ENCODE measurements around the gene PCGF3. TPM values are rescaled to one million over a fixed set of nuclear protein-coding genes. Genes with fewer than 3 reads are reported as not detected.

The PCGF3 gene
- total and polyA plus RNA-seq, 3 experiments from 2014 or later = 4.8 to 26.1 (median 24.7) TPM

DNA sequence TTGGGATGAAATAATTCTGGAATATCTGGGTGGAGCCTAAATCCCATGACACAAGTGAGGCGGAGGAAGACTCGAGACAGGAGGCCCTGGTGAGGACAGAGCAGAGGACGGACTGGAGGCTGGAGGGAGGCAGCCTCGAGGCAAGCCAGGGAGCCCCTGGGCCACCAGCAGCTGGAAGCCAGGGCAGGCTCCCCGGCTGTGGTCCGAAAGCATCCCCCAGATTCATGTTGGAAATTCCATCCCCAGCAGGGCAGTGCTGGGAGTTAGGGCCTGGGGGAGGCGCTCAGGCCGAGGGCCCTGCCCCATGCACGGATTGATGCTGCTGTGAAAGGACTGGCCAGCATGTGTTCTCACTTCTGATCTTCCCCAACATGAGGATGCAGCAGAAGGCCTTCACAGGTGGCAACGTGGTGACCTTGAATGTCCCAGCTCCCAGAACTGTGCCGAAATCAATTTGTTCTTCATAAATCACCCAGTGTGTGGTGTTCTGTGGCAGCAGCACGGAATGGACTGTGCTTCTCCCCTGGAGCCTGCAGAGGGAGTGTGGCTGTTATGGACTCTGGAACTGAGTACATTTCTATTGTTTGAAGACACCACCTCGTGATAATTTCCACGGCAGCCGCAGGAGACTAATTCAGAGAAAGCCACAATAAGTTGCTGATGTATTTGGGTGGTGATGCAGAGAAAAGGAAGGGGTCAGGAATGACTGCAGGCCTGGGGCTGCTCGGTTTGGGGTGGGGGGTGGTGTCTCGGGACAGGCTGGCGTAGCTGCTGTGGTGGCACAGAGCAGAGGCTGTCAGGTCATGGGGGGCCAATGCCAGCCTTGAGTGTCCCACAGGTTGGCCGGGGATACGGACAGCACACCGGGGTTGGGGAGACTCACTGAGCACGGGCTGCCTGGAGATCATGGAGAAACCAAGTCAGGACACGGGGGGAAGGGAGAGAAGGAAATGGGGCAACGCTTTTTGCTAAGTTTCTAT is 56.9 kb downstream of the PCGF3 start:
- H3K27me3 ChIP-seq (ENCODE audit: insufficient read depth, low read length, poor library complexity, severe bottlenecking) = no peaks in the 10 kb centered on the region
- H3K27ac ChIP-seq (ENCODE audit: low read depth, low read length) = no peak overlapping the region
- Mint-ChIP-seq H3K27me3 (peaks cover 0 to 1% of the 10 kb centered on the region in 2 donors), H3K4me1 (peaks cover 28 to 51% (median 40%) of the 10 kb centered on the region in 3 donors), H3K9me3 (no peaks in the 10 kb centered on the region), H3K4me3 (peak overlapping the region in 1 of 7 donors; percentile 16), H3K27ac (peak overlapping the region; percentile 16 to 87 (median 68)), H3K36me3 (peaks cover 9 to 67% (median 12%) of the 10 kb centered on the region in 3 donors)
- ChIA-PET CTCF (interaction anchor here (1.7 kb wide), 1 partner anchor 12 kb away, joined by 4 read pairs; no protein-coding TSS in a partner anchor), POLR2A (no interaction called here)
- H3K36me3 ChIP-seq (ENCODE audit: insufficient read depth, low read length) = peaks cover 11% of the 10 kb centered on the region
- no peak for DNase-seq
- H3K9me3 ChIP-seq (ENCODE audit: low read length) = no peaks in the 10 kb centered on the region
- H3K4me1 ChIP-seq (ENCODE audit: insufficient read depth, low read length) = no peaks in the 10 kb centered on the region
- no peak overlapping the region for H3K4me3 ChIP-seq (ENCODE audit: low read length)

- no peaks in the 10 kb centered on the region for H3K27me3 ChIP-seq (ENCODE audit: insufficient read depth, low read length, poor library complexity, severe bottlenecking)
- peaks cover 9 to 74% (median 12%) of the 10 kb centered on the region in 3 donors for H3K36me3 Mint-ChIP-seq
- peak overlapping the region in 6 of 8 donors; percentile 16 to 95 (median 67) for H3K27ac Mint-ChIP-seq
- POLR2A ChIA-PET = no interaction called here
- H3K4me3 Mint-ChIP-seq = no peak overlapping the region
- H3K27me3 Mint-ChIP-seq = peaks cover 0 to 1% of the 10 kb centered on the region in 2 donors
- H3K4me1 ChIP-seq (ENCODE audit: insufficient read depth, low read length) = no peaks in the 10 kb centered on the region
- H3K4me3 ChIP-seq (ENCODE audit: low read length) = no peak overlapping the region
- H3K36me3 ChIP-seq (ENCODE audit: insufficient read depth, low read length) = peaks cover 11% of the 10 kb centered on the region
- no peaks in the 10 kb centered on the region for H3K9me3 ChIP-seq (ENCODE audit: low read length)
- peaks cover 28 to 56% (median 42%) of the 10 kb centered on the region in 3 donors for H3K4me1 Mint-ChIP-seq
- no peak for DNase-seq
- H3K9me3 Mint-ChIP-seq = no peaks in the 10 kb centered on the region
- CTCF ChIA-PET = interaction anchor here (1.7 kb wide), 1 partner anchor 11 kb away, joined by 4 read pairs; no protein-coding TSS in a partner anchor
- no peak overlapping the region for H3K27ac ChIP-seq (ENCODE audit: low read depth, low read length)
Measured at GRCh38 chr4:763191-763810, 57.7 kb downstream of the PCGF3 start.

- H3K36me3 ChIP-seq (ENCODE audit: insufficient read depth, low read length) = peaks cover 11% of the 10 kb centered on the region
- H3K4me1 ChIP-seq (ENCODE audit: insufficient read depth, low read length) = no peaks in the 10 kb centered on the region
Measured at GRCh38 chr4:763922-764321, 58.3 kb downstream of the PCGF3 start.

DNA sequence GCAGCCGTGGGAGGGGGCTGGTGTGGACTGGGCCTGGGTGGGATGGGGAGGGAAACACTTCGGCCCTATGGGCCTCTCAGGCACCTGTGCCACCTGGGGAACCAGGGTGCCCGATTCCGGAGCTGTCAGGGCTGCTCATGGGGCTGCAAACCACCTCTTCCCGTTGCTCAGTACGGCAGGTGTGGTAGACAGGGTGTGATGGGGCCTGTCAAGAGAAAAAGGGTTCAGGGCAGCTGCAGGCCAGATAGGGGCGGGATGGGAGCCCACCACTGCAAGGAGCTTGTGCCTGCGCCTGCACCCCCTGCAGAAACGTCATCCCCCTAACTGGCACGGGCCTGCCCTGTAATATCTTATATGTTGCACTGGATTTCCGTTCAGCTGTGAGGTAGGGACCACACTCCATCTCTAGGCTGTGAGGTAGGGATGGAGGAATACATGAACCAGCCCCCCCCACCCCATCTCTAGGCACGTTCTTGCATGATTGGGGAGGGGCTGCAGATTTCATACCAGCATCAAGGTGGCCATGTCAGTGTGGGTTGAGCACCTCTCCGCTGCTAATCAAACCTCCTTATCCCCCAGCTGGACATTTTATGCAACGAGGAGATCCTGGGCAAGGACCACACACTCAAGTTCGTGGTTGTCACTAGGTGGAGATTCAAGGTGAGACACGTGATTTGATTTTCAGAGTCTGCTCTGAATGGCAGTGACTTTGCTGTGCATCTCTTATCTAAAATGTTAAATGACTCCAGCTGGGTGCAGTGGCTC is 59.0 kb downstream of the PCGF3 start:
- H3K36me3 Mint-ChIP-seq = peaks cover 9 to 82% (median 13%) of the 10 kb centered on the region in 3 donors
- no peak for DNase-seq
- H3K4me3 Mint-ChIP-seq = no peak overlapping the region
- peak overlapping the region in 4 of 8 donors; percentile 43 to 95 (median 66) for H3K27ac Mint-ChIP-seq
- H3K27ac ChIP-seq (ENCODE audit: low read depth, low read length) = no peak overlapping the region
- ChIA-PET POLR2A (no interaction called here), CTCF (interaction anchor here (1.2 to 1.8 kb wide), 3 partner anchors 22 to 223 kb away, joined by 3 to 5 read pairs (median 5); partner anchors contain the start of gene IDUA)
- peaks cover 0 to 1% of the 10 kb centered on the region in 2 donors for H3K27me3 Mint-ChIP-seq
- H3K36me3 ChIP-seq (ENCODE audit: insufficient read depth, low read length) = peaks cover 11% of the 10 kb centered on the region
- H3K4me1 Mint-ChIP-seq = peaks cover 33 to 62% (median 45%) of the 10 kb centered on the region in 3 donors
- no peaks in the 10 kb centered on the region for H3K4me1 ChIP-seq (ENCODE audit: insufficient read depth, low read length)
- H3K9me3 Mint-ChIP-seq = no peaks in the 10 kb centered on the region
- no peaks in the 10 kb centered on the region for H3K9me3 ChIP-seq (ENCODE audit: low read length)
- H3K27me3 ChIP-seq (ENCODE audit: insufficient read depth, low read length, poor library complexity, severe bottlenecking) = no peaks in the 10 kb centered on the region
- no peak overlapping the region for H3K4me3 ChIP-seq (ENCODE audit: low read length)

More at GRCh38 chr4:763922-764321, 58.3 kb downstream of the PCGF3 start:
- CTCF ChIA-PET = interaction anchor here (1.8 kb wide), 1 partner anchor 223 kb away, joined by 5 read pairs; the partner anchor contains the start of gene IDUA
- Histone ChIP-seq H3K27me3 (ENCODE audit: insufficient read depth, low read length, poor library complexity, severe bottlenecking) (no peaks in the 10 kb centered on the region), H3K27ac (ENCODE audit: low read depth, low read length) (no peak overlapping the region), H3K4me3 (ENCODE audit: low read length) (no peak overlapping the region), H3K9me3 (ENCODE audit: low read length) (no peaks in the 10 kb centered on the region)
- DNase-seq = no peak
- POLR2A ChIA-PET = no interaction called here
- Mint-ChIP-seq H3K4me3 (peak overlapping the region in 1 of 7 donors; percentile 8), H3K27me3 (peaks cover 0 to 1% of the 10 kb centered on the region in 2 donors), H3K36me3 (peaks cover 9 to 76% (median 12%) of the 10 kb centered on the region in 3 donors), H3K9me3 (no peaks in the 10 kb centered on the region), H3K27ac (peak overlapping the region in 4 of 8 donors; percentile 19 to 95 (median 69)), H3K4me1 (peaks cover 28 to 56% (median 42%) of the 10 kb centered on the region in 3 donors)

GRCh38 chr4:766152-766515 is 60.5 kb downstream of the PCGF3 start:
- Mint-ChIP-seq H3K4me3 (no peak overlapping the region), H3K9me3 (no peaks in the 10 kb centered on the region), H3K4me1 (peaks cover 35 to 59% (median 40%) of the 10 kb centered on the region in 3 donors), H3K27ac (peak overlapping the region in 7 of 8 donors; percentile 18 to 81 (median 54)), H3K36me3 (peaks cover 9 to 80% (median 13%) of the 10 kb centered on the region in 3 donors), H3K27me3 (peaks cover 0 to 1% of the 10 kb centered on the region in 2 donors)
- no peaks in the 10 kb centered on the region for H3K4me1 ChIP-seq (ENCODE audit: insufficient read depth, low read length)
- ChIA-PET CTCF (interaction anchor here (0.7 kb wide), 1 partner anchor 173 kb away, joined by 3 read pairs; no protein-coding TSS in a partner anchor), POLR2A (no interaction called here)
- no peak for DNase-seq
- H3K27me3 ChIP-seq (ENCODE audit: insufficient read depth, low read length, poor library complexity, severe bottlenecking) = no peaks in the 10 kb centered on the region
- no peak overlapping the region for H3K4me3 ChIP-seq (ENCODE audit: low read length)
- H3K36me3 ChIP-seq (ENCODE audit: insufficient read depth, low read length) = peaks cover 12% of the 10 kb centered on the region
- no peak overlapping the region for H3K27ac ChIP-seq (ENCODE audit: low read depth, low read length)
- H3K9me3 ChIP-seq (ENCODE audit: low read length) = no peaks in the 10 kb centered on the region

DNA sequence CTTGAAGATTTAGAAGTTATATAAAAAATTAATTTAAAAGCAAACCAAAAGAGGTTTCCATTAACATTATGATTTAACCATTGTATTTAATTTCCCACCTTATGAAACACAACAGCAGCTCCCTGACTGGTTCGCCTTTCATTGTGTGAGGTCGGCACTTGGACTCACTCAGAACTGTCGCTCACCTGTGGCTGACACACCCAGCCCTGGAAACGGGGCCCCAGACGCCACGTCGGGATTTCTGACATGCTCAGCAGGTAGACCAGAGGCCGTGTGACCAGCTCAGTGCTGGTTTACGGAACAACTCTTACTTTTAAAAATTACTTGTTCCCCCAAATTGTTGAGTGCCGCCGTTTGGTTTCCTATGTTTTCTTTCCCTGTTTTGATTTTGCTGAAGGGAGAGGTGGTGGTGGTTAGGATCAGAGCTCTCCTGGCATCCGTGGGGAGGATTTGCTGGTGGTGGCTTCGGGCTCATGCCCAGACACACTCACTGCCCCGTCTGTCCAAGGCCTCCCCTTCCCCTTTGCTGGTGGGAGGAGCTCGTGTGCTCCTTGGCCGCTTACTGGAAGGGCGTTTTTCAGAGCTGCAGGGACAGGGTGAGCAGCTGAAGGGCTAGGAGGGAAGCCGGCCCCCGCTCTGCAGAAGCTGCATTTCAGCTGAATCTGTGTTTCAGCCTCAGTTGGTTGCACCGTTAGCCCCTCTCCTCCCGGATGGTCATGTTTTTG is 61.1 kb downstream of the PCGF3 start:
- Mint-ChIP-seq H3K4me1 (peaks cover 33 to 56% (median 36%) of the 10 kb centered on the region in 3 donors), H3K9me3 (no peaks in the 10 kb centered on the region), H3K4me3 (no peak overlapping the region), H3K27me3 (no peaks in the 10 kb centered on the region), H3K36me3 (peaks cover 4 to 79% (median 13%) of the 10 kb centered on the region in 3 donors), H3K27ac (peak overlapping the region in 4 of 8 donors; percentile 47 to 73 (median 59))
- H3K36me3 ChIP-seq (ENCODE audit: insufficient read depth, low read length) = peaks cover 15% of the 10 kb centered on the region
- H3K4me3 ChIP-seq (ENCODE audit: low read length) = no peak overlapping the region
- H3K9me3 ChIP-seq (ENCODE audit: low read length) = no peaks in the 10 kb centered on the region
- ChIA-PET CTCF (interaction anchor here (0.7 kb wide), 1 partner anchor 172 kb away, joined by 3 read pairs; no protein-coding TSS in a partner anchor), POLR2A (no interaction called here)
- H3K27ac ChIP-seq (ENCODE audit: low read depth, low read length) = no peak overlapping the region
- no peaks in the 10 kb centered on the region for H3K27me3 ChIP-seq (ENCODE audit: insufficient read depth, low read length, poor library complexity, severe bottlenecking)
- H3K4me1 ChIP-seq (ENCODE audit: insufficient read depth, low read length) = no peaks in the 10 kb centered on the region
- no peak for DNase-seq

DNA sequence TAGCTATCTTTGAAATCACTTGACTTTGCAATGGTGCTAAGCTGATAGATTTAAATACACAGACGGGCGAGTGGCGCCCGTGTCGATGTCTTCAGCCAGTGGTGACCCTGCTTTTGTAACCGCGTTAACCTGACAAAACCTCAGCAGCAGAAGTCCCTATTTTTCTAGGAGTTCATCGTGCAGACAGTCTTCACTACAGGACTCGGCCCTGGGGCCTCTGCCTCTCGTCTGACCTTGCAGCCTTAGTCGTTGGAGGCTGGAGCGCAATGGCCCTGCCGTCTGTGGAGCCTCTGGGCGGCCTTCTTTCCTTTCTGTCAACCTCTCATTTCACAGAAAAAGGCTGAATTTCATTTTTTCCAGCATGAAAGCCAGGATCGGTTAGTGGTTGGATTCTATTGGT is 62.4 kb downstream of the PCGF3 start:
- Mint-ChIP-seq H3K27me3 (no peaks in the 10 kb centered on the region), H3K27ac (peak overlapping the region in 1 of 8 donors; percentile 64), H3K9me3 (no peaks in the 10 kb centered on the region), H3K4me1 (peaks cover 30 to 57% (median 32%) of the 10 kb centered on the region in 3 donors), H3K4me3 (no peak overlapping the region), H3K36me3 (peaks cover 3 to 76% (median 12%) of the 10 kb centered on the region in 3 donors)
- Histone ChIP-seq H3K9me3 (ENCODE audit: low read length) (no peaks in the 10 kb centered on the region), H3K4me3 (ENCODE audit: low read length) (no peak overlapping the region), H3K27ac (ENCODE audit: low read depth, low read length) (no peak overlapping the region), H3K36me3 (ENCODE audit: insufficient read depth, low read length) (peaks cover 22% of the 10 kb centered on the region), H3K27me3 (ENCODE audit: insufficient read depth, low read length, poor library complexity, severe bottlenecking) (no peaks in the 10 kb centered on the region), H3K4me1 (ENCODE audit: insufficient read depth, low read length) (no peaks in the 10 kb centered on the region)
- POLR2A ChIA-PET = interaction anchor here (0.7 kb wide), 1 partner anchor 220 kb away, joined by 3 read pairs; no protein-coding TSS in a partner anchor
- no peak for DNase-seq
- CTCF ChIA-PET = interaction anchor here (1.1 kb wide), 1 partner anchor 26 kb away, joined by 3 read pairs; no protein-coding TSS in a partner anchor

All from CD8-positive, alpha-beta memory T cell (primary cell).